HK-2 (cell line): ENCODE data around the gene EPHB2.

Source experiments
- DNase-seq: peaks from one replicate; pipeline ENCODE4 v3.0.0-alpha.2; 2018; ENCODE audit not compliant: unreplicated experiment

Gene EPHB2

DNA sequence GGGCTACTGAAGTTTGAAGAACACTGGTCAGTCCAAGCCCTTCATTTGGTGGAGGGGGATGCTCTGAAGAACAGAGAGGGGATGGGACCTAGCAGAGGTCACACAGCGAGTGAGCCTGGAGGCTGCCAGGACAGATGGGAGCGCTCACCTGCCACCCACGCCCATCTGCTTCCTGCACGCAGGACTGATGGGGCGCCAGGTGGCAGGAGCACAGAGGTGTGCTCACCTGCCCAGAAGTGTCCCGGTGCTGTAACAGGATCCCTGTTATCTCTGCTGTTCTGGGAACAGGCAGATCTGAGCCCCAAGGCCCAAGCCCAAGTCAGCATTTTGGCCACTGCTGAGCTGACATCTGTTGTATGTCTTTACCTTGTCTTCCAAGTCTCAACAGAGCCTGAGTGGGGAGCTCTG, 40.5 kb downstream of the EPHB2 start:
- no peak for DNase-seq

DNA sequence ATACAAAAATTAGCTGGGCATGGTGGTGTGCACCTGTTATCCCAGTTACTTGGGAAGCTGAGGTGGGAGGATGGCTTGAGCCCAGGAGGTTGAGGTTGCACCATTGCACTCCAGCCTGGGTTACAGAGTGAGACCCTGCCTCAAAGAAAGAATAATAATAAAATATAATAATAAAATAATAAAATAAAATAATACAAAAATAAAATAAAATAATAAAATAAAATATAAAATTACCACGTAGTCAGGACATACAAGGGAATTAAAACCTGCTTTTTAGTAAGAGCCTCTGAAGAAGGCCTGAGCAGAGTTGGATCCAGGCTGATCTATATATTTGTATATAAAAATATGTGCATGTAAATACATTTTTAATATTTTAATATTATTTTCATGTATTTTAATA, 41.7 kb downstream of the EPHB2 start:
- no peak for DNase-seq

DNA sequence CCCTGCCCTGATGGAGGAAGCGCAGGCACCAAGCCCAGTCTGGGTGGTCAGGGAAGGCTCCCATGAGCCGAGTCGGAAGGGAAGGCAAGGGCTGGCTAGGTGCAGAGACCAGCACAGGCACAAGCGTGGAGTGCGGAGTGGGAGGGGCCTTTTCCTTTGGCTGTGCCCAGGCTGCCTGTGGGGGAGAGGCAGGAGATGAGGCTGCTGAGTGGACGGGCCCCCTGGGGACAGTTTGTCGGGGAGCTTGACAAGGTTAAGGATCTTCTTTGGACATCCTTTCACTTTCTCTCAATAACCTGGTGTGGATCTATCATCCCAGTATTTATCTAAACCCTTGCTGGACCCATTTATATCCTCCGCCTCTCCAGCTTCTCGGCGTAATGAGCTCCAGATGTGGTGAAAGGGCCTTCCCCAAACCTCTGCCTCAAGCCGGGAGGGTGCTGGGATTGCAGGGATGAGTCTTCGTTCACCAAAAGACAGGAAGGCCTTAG, 42.9 kb downstream of the EPHB2 start:
- no peak for DNase-seq

DNA sequence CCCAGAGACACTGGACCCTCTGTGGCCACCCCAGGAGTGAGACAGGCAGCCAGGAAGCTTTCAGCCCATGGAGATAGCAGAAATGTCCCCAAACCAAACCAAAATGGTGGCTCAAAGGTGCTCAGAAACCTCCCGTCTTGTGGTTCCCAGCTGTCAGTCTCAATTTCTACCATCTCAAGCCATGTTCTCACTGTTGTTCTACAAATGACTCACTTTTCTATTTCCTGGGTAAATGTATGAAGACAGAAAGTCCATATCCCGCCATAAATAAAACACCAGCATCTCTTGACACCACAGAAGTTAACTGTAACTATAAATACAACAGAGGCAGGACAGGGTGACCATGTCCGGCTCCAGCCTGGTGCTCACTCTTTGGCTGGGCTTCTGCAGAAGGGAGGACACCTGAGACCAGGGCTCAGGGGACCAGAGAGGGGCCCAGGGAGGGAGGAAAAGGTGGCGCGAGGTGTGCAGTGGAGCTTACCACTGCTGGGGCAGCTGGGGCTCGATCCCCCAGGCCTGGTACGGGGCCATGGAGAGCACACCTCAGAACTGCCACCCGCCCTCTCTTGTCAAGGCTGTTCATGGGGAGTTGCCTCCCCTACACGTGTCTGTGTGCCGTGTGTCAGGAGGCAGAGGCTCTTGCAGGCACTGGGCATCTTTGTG, 43.6 kb downstream of the EPHB2 start:
- DNase-seq: no peak

DNA sequence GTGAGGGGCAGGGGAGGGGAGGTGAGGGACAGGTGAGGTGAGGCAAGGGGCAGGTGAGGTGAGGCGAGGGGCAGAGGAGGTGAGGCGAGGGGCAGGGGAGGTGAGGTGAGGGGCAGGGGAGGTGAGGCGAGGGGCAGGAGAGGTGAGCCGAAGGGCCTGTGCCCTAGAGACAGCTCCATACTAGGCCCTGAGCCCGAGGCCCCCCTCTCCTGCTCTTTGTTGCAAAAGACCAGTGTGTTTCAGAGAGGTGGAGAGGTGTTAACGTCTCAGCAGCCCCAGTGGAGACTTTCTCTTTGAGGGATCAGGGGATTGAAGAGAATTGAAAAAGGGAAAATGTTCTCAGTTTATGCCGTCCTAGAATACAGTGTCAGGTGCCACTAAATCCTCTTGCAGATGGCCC, 44.2 kb downstream of the EPHB2 start:
- DNase-seq: no peak

DNA sequence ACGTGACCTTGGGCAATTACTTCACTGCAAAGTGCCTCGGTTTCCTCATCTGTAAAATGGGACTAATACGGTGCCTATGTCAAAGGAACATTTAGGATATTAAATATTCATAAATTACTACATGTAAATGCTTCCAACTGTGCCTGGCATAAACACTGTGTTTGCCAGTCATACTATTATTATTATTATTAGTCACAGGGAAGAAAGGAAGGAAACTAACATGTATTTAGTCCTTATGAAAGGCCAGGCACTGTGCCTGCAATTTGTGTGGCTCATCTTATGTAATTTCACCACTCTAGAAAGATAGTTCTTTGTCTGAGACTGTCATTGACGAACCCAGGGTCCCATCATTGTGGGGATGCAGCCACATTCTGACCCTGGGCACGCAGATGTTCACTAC, 45.0 kb downstream of the EPHB2 start:
- no peak for DNase-seq

DNA sequence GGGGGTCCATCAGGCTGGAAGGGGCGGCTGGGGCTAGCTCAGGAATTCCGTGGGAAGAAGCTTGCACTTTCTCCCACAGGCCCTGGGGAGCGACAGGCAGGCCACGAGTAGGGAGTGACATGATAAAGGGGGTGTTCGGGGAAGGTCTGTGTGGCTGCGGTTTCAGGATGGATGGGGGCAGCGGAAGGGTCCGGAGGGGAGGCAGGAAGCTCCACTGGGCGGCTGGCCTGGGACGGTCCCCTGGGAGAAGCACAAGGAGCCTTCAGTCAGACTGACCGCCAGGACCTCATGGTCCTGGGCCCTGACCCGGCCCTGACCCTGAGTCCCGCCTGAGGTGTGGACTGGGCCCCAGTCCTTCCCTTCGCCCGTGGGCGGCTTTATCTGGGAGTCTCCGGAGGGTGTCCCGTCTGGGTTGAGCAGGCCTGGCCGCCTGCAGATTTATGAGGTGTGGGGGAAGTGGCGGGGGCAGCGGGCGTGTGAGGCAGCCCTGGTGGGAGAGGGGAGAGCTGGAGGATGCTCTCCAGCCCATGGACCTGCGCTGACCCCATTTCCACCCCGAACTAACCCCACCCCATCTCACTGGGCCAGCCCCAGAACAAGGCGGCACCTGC, 45.6 kb downstream of the EPHB2 start:
- DNase-seq: no peak

DNA sequence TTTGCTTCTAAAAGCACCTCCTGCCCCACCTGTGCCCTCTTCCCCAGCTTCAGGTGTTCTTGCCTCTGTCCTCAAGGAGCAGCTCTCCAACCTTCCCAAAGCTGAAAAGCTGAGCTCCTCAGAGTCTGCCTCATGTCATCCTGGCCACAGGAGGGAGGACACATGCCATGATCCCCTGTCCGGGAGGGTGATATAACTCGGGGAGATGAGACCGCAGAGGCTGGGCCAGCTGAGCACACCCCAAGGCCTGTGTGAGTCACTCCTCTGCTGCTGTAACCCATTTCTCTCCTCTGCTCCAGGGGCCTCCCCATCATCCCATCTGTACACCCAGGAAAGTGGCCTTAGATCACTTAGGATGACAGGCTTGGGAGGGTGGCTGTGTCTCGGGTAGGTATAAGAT, 49.8 kb downstream of the EPHB2 start:
- DNase-seq: no peak

DNA sequence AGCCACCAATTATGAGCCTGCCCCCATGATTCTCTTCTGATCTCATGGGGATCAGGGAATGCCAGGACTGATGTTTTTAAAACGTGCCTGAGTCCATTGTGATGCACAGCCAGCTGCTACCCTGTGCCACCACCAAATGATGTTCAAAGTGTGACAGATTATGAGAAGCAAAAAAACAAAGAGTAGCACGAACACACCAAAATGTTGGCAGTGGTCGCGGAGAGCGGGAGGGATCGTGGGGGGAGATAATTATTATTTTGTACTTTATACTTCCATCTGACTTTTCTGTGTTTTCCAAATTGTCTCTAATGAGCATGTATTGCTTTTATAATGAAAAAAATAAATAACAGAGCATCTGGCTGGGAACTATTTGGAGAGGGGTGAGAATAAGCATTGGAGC, 50.5 kb downstream of the EPHB2 start:
- DNase-seq: no peak

DNA sequence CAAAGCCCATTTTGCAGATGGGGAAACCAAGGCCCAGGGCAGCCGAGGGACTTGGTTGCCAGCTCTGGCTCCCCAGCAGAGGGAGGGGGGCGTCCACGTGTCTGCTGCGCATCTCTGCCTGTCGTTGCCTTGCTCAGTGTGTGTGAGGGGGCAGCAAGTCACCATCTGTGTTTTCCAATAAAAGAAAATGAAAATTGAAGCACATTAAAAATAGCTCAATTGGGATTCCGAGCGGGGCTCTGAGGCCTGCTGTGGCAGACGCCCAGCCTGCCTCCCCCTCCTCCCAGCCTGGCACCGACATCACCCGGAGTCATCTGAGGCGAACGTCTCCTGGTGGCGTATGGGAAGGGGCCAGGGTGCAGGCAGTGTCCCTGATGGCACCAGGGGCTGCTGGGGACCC, 51.2 kb downstream of the EPHB2 start:
- DNase-seq: no peak

DNA sequence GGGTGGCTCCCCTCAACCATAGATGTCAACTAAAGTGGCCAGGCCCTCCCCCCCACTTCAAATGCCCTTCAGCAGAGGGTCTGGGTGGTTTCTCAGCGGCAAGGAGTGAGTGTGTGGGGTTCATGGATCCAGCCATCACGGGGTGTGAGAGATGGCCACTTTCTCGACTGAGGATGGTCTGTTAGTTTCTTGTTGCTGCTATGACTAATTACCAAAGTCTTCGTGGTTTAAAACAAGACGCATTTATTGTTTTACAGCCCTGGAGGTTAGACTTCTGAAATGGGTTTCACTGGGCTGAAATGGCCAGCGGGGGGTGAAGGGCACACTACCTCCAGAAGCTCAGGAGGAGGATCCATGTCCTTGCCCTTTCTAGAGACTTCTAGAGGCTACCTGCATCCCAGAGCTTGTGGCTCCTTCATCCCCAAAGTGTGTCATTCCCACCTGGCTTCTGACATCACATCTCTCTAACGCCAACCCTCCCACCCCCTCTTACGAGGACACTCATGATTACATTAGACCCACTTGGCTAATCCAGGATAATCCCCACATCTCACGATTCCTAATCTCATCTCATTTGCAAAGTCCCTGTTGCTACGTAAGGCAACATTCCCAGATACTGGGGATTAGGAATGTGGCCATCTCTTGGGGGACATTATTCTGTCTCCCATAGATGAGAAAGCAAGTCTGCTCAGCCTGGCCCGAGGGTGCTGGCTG, 53.0 kb downstream of the EPHB2 start:
- DNase-seq: no peak

DNA sequence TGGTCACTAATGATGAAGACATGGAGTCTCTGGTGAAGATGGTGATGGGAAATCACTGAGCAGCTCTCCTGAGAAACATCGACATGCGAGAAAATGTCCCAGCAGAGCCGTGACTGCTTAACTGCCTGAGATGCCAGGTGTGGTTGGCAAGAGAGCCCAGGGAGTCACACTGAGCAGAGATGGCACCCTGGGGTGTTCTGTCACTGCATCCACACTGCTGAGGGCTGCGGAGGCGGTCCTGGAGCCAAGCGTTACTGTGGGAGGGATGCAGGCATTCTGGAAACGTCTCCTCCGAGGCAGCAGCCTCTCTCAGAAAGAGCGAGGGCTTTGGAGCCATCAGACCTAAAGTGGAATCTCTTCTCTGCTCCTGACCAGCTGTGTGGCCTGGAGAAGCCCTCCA, 57.2 kb downstream of the EPHB2 start:
- no peak for DNase-seq

DNA sequence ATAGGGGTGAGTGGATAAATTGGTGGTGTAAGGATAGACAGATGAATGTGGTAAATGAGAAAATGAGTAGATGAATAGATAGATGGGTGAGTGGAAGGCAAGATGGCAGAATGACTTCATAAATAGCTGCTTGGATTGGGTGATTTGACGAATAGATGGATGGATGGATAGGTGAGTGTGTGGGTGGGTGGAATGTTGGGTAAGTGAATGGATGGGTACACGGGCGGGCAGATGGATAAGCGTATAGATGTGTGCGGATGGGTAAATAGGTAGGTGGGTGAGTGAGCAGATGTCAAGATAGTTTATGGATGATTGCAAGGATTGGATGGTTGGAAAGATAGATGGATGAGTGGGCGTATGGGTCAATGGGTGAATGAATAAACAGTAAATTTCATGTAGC, 59.3 kb downstream of the EPHB2 start:
- no peak for DNase-seq

DNA sequence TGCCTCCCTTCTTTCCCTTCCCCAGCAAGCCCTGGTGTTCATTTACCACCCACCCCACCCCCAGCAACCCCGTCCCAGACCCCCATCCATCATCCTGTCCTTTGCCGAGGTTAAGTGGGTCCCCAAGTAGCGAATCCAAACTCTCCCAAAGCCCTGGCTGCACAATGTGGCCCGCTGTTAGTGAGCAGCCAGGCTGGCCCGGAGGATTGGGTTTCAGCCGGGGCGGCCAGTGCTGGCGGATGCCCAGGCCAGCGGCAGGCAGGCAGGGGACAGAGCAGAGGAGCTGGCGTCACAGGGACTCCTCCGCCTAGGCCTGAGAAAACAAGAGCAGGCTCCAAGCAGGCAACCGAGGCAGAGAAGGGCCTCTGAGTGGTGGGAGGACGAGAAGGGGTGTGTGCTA, 61.4 kb downstream of the EPHB2 start:
- no peak for DNase-seq

DNA sequence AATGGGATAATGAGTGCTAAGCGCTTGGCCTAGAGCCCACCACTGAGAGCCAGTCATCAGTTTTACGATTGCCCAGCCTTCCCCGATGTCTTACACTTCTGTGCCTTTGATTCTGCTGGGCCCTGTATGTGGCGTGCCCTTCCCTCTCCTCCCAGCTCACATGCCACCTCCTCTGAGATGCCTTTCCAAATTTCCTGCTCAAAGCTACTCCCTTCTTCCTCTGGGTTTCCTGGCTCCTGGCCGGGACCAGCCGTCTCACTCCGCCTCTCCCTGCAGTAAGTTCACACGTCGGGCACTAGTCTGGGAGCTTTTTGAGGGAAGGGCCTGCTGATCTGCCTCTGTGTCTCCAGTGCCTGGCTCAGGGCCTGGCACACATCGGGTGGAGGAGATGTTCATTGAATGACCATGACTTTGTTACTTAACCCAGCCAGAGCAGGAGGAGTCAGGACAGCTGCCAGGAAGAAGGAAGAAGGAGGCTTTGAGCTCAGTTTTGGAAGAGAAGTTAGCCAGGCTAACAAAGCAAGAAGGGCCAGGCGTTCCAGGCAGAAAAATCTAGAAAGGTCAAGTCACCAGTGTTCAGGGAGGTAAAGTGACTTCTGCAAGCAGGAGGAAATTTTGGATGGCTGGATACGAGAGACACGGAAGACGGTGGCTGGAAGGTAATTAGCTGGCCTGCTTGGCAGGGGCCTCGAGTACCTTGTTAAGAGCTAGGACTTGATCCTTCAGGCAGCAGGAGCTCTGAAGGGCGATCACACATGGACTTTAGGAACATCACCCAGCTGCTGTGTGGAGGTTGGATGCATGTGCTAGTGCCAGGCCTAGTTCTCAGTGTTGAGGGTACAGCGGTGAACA, 63.6 kb downstream of the EPHB2 start:
- no peak for DNase-seq

DNA sequence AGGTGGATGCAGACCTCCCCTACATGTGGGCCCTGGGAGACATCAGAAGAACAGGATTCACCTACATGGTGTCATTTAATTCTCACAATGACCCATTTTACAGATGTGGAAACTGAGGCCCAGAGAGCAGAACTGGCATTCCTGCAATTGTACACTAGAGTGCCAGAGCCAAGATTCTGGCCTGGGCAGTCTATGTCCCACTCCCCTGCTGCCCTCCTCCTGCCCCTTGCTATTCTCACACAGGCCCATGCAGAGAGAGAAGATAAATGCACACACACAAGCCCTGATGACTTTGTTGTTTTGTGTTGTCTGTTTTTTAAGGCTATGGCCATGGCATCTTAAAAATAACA, 64.2 kb downstream of the EPHB2 start:
- no peak for DNase-seq

DNA sequence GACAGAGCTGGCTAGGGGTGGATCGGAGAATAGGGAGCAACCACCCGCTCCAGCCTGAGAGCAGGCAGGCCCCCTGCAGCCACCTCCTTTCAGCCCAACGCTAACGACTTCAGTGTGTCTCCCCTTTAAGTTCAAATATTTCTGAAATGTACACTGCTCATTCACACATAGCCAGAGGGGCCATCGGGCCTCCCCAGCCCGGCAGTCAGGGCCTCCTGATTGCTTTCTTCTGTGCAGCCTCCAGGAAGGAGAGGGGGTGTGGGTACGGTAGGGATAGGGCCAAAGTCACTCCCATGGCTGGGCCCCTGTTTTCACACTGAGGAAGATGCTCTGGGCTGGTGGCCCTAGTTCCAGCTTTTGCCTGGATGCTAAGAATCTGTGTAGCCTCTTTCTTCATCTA, 64.8 kb downstream of the EPHB2 start:
- DNase-seq: no peak

DNA sequence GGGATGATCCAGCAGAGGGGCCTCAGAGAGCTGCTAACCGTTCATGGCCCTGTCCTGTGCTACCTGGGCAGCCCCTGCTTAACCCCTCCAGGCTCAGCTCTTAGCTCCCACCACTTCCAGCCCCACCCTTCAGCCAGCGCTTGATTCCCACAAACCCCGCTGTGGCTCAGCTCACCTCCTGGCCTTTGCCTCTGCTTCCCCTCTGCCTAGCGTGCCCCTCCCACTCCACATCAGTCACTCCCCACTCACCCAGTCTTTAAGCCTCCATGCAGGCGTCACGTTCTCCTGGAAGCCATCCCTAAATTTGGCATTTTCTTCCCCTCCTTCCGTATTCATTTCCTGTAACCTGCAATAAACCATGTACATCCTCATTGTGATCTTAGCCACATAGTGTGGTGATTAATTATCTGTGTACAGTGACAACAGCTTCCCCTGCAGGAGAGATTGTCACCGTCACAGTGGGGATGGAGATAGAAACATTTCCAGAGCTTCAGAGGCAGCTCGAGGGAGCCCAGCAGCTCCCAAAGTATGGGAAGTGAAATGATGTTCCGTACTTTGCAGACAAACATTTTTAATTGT, 65.5 kb downstream of the EPHB2 start:
- no peak for DNase-seq

DNA sequence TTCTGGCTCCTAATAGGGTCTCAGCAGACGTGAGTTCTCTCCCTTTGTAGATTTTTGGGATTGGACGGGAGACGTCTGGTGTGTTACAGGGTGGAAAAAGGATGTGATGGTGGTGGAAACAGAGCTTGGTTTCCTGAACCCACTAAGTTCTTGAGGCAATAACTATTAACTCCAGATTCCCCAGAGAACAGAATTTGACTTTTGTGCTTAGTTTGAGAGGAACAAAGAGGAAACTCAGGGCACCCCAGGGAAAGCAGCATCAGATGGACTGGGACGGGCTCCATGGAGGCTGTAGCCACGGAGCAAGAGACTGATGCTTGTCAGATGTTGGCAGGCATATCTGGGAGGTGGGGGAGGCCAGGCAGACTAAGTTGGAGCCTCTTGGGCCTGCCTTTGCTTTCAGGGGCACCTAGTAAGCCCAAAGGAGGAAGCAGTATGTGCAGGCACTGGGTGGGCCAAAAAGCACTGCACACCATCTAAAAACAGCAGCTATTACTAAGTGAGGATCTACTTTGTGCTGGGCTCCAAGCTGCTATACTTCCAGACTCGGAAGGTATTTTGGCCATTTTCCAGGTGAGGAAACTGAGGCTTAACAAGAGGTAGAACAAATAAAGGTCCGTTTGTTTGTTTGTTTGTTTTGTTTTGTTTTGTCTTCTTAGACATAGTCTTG, 66.9 kb downstream of the EPHB2 start:
- no peak for DNase-seq

DNA sequence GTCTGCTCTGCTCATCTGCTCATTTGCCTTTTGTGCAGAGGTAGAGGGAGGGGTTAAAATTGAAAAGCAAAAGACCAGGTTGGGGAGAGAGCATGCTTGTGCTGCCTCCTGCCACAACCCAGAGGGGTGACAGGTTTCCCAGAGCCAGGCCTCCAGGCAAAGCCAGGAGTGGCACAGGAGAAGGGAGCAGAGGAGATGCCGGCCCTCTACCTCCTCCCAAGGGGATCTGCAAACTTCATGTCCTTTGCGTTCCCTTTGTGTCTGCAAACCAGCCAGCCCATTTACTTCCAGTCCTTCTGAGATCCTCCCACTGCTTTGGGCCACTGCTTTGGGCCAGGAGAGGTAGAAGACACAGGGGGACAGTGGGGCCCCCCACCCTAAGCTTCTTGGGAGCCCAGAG, 67.8 kb downstream of the EPHB2 start:
- DNase-seq: no peak

DNA sequence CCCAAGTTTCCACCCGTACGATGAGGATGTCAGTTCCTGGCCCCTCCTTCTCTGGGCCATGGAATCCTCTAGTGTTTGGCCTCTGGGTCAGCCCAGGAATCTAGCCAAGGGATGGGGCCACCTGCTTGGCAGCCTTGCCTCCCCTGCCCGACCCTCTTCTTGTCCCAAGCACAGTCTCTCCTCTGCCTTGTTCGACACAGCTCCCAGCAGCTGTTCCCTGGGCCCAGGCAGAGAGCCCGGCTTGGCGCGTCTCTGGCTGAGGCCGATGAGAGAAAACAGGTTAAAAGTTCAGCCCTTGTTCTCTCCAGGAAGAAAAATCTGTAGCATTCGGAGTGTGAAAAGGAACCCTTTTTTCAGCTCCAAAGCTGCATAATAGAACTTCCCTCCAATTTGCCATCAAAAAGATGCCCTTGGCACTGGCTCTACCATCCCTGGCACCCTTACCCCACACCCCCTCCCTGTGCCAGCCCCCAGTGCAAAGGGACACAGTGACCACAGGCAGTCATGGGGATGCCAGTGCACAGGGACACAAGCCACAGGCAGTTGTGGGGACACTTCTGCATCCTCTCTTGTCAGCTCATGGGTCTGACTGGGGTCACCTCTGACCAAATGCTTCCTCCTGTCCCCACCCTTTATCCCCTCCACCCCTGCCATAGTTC, 68.4 kb downstream of the EPHB2 start:
- no peak for DNase-seq
